ENCODE results near the gene GRK3. TPM values are rescaled to one million over a fixed set of nuclear protein-coding genes. Genes with fewer than 3 reads are reported as not detected.

The GRK3 gene
- total and polyA plus RNA-seq, 2 of the 4 experiments (the other 2 are of a cell fraction): 0.58 to 1.6 TPM

DNA sequence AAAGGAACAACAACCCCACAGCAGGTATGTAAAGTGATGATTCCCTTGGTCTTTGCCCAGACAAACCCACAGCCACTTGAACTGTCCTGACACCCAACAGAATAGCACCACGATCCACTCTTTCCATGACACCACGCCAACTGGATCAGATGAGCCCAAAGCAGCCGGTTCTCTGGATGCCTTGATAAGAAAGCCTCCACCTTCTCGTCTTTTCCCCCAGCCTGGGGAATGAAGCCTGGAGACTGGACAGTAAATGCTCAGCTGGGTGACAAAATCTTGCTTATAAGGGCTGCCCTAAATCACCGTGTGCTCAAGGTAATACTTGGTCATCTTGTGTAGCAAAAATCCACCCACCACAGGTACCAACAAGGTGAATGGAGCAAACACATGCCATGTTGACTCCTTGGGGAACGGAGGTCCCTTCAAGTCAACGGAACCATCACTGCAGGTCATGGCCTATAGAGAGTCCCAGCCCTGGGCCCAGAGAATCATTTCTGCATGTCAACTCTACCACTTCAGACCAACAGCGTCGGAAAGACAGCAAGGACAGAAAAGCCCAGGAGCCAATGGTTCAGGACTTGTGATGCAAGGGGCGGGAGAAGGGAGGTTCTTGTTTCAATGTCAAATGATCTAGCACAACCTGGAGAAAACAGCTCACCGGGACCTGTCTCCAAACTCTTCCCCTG lies 175.3 kb downstream of the GRK3 start:
- H2AK5ac ChIP-seq (ENCODE audit: low read depth, low read length): no peak overlapping the region
- no peak overlapping the region for H3K4me2 ChIP-seq (ENCODE audit: low read depth, low read length)
- no peak overlapping the region for H3K14ac ChIP-seq (replicated peaks; ENCODE audit: low read depth, low read length)
- DNase-seq (no peak), ATAC-seq (ENCODE audit: low read depth) (no peak)
- H3K56ac ChIP-seq (ENCODE audit: extremely low read depth, insufficient read depth, low read length): no peak overlapping the region
- dilution Hi-C loops (cut with HindIII; ENCODE audit: low sequenced_read_pairs, unreplicated experiment) (no loop called here), in situ Hi-C loops (cut with MboI; ENCODE audit: low sequenced_read_pairs) (no loop called here), intact Hi-C loops (cut with micrococcal nuclease) (no loop called here)
- H3K9ac ChIP-seq (ENCODE audit: low read depth, low read length): no peak overlapping the region
- H3K4ac ChIP-seq (ENCODE audit: low read depth, low read length): no peak overlapping the region
- no peak overlapping the region for H2BK5ac ChIP-seq (ENCODE audit: low read depth, low read length, poor library complexity, severe bottlenecking)
- H3K27me3 ChIP-seq (ENCODE audit: control insufficient read depth, insufficient read depth, low read length): no peaks in the 10 kb centered on the region
- no peaks in the 10 kb centered on the region; the same call in 1 of the 2 replicates for H3K9me3 ChIP-seq (ENCODE audit: control insufficient read depth, insufficient read depth, low read length)
- H3K36me3 ChIP-seq (ENCODE audit: control insufficient read depth, insufficient read depth, low read length): no peaks in the 10 kb centered on the region
- H2BK120ac ChIP-seq (ENCODE audit: low read depth, low read length): no peak overlapping the region
- no peak overlapping the region for H3K23ac ChIP-seq (ENCODE audit: low read depth, low read length)
- H2AFZ ChIP-seq (replicated peaks; ENCODE audit: low read length, poor library complexity): no peak overlapping the region
- no peak overlapping the region for H3K18ac ChIP-seq (ENCODE audit: low read depth, low read length)
- BruUV-seq (replicated peaks): no TSS peak
- H2AK9ac ChIP-seq (replicated peaks; ENCODE audit: low read depth, low read length, poor library complexity): no peak overlapping the region
- no peak overlapping the region for H4K91ac ChIP-seq (ENCODE audit: insufficient read depth, low read depth, low read length)
- no peak overlapping the region for H2BK20ac ChIP-seq (ENCODE audit: low read depth, low read length)
- no peak overlapping the region for H3K27ac ChIP-seq (ENCODE audit: insufficient read depth, low read length)
- no peaks in the 10 kb centered on the region for H4K20me1 ChIP-seq (ENCODE audit: insufficient read depth, low read length)
- H3K9me1 ChIP-seq (ENCODE audit: insufficient read depth, low read length): no peaks in the 10 kb centered on the region; the same call in 1 of the 2 replicates
- TF ChIP-seq, protein P1, sequence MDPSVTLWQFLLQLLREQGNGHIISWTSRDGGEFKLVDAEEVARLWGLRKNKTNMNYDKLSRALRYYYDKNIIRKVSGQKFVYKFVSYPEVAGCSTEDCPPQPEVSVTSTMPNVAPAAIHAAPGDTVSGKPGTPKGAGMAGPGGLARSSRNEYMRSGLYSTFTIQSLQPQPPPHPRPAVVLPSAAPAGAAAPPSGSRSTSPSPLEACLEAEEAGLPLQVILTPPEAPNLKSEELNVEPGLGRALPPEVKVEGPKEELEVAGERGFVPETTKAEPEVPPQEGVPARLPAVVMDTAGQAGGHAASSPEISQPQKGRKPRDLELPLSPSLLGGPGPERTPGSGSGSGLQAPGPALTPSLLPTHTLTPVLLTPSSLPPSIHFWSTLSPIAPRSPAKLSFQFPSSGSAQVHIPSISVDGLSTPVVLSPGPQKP (IDR thresholded peaks at IDR 0.05; ENCODE audit: borderline replicate concordance, low read depth, low read length): no peak
- TF ChIP-seq MXI1 (IDR thresholded peaks at IDR 0.05; ENCODE audit: borderline replicate concordance, low read depth, low read length) (no peak), RCOR1 (IDR thresholded peaks at IDR 0.05; ENCODE audit: insufficient replicate concordance, low read length) (no peak), MAFK (IDR thresholded peaks at IDR 0.05; ENCODE audit: low read depth, low read length) (no peak), BHLHE40 (IDR thresholded peaks at IDR 0.05; ENCODE audit: low read depth, low read length) (no peak), MAZ (IDR thresholded peaks at IDR 0.05; ENCODE audit: borderline replicate concordance, low read depth, low read length) (no peak), NFE2L2 (IDR thresholded peaks at IDR 0.05; ENCODE audit: low read depth, low read length) (no peak), RAD21 (IDR thresholded peaks at IDR 0.05; ENCODE audit: low read length) (no peak), RFX5 (IDR thresholded peaks at IDR 0.05; ENCODE audit: low read depth, low read length) (no peak), SMC3 (IDR thresholded peaks at IDR 0.05; ENCODE audit: low read depth, low read length) (no peak), CEBPB (IDR thresholded peaks at IDR 0.05; ENCODE audit: low read depth, low read length) (no peak), FOS (IDR thresholded peaks at IDR 0.05; ENCODE audit: low read depth, low read length) (no peak), POLR2A (IDR thresholded peaks at IDR 0.05; ENCODE audit: low read depth, low read length) (no peak), CHD1 (IDR thresholded peaks at IDR 0.05; ENCODE audit: low read depth, low read length) (no peak)
- TF ChIP-seq, protein P2, sequence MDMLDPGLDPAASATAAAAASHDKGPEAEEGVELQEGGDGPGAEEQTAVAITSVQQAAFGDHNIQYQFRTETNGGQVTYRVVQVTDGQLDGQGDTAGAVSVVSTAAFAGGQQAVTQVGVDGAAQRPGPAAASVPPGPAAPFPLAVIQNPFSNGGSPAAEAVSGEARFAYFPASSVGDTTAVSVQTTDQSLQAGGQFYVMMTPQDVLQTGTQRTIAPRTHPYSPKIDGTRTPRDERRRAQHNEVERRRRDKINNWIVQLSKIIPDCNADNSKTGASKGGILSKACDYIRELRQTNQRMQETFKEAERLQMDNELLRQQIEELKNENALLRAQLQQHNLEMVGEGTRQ (IDR thresholded peaks at IDR 0.05; ENCODE audit: low read depth, low read length): no peak
- TF ChIP-seq, protein P3, sequence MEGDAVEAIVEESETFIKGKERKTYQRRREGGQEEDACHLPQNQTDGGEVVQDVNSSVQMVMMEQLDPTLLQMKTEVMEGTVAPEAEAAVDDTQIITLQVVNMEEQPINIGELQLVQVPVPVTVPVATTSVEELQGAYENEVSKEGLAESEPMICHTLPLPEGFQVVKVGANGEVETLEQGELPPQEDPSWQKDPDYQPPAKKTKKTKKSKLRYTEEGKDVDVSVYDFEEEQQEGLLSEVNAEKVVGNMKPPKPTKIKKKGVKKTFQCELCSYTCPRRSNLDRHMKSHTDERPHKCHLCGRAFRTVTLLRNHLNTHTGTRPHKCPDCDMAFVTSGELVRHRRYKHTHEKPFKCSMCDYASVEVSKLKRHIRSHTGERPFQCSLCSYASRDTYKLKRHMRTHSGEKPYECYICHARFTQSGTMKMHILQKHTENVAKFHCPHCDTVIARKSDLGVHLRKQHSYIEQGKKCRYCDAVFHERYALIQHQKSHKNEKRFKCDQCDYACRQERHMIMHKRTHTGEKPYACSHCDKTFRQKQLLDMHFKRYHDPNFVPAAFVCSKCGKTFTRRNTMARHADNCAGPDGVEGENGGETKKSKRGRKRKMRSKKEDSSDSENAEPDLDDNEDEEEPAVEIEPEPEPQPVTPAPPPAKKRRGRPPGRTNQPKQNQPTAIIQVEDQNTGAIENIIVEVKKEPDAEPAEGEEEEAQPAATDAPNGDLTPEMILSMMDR (conservative IDR thresholded peaks at IDR 0.05; ENCODE audit: low read depth, low read length): no peak
- ChIA-PET POLR2A (ENCODE audit: unreplicated experiment) (no interaction called here), CTCF (no interaction called here)
- no peak overlapping the region for H4K8ac ChIP-seq (ENCODE audit: low read depth in 2 of 2, low read length in 2 of 2)
- 100% methylated on average over 1 of the region's 11 CpGs; no CpG with 5 or more reads in 1 of the 2 experiments for WGBS, 2 experiments (ENCODE audit: extremely low coverage in 2 of 2, insufficient read length in 1 of 2)
- H2BK15ac ChIP-seq (ENCODE audit: low read depth, low read length): no peak overlapping the region
- no peaks in the 10 kb centered on the region for H3K79me1 ChIP-seq (ENCODE audit: low read depth in 1 of 2, low read length in 2 of 2)
- H4K5ac ChIP-seq (ENCODE audit: low read depth, low read length): no peak overlapping the region
- H3K4me1 ChIP-seq (ENCODE audit: control insufficient read depth, insufficient read depth, low read length): no peaks in the 10 kb centered on the region
- no peak overlapping the region for H3K4me3 ChIP-seq (ENCODE audit: insufficient read depth, low read depth, low read length)

All from IMR-90 (cell line).